Adipose tissue (tissue), 3 donors: ENCODE measurements around the gene ZNF580. TPM values are rescaled to one million over a fixed set of nuclear protein-coding genes. Genes with fewer than 3 reads are reported as not detected.
A peak's percentile ranks its signal among the peaks of the same experiment; 100 is the strongest.

ENCODE experiments used
- H3K27ac ChIP-seq: one replicate; pipeline ENCODE4 v1.5.1; 2013; ENCODE audit warnings: low read depth, low read length
- WGBS, 3 donors: extraction: QIAGEN DNeasy Blood & Tissue Kit; methylation state at CpG; one replicate each; pipeline ENCODE4 v1.1.7; 2013; 5-methylcytosine and 5-hydroxymethylcytosine counted together
- polyA plus RNA-seq, 3 donors: library from polyadenylated mRNA; stranded (reverse); fragments of 200-250 nt; gene quantifications; one replicate each; pipeline ENCODE4 v1.2.3, GENCODE V29; 2013
- donor health status: healthy with polysubstance abuse.
- donor health status: Bipolar disorder and iron deficiency.
- donor health status: healthy.

The ZNF580 gene
- polyA plus RNA-seq, 3 donors: 17.9 to 41.2 (median 26.1) TPM

DNA sequence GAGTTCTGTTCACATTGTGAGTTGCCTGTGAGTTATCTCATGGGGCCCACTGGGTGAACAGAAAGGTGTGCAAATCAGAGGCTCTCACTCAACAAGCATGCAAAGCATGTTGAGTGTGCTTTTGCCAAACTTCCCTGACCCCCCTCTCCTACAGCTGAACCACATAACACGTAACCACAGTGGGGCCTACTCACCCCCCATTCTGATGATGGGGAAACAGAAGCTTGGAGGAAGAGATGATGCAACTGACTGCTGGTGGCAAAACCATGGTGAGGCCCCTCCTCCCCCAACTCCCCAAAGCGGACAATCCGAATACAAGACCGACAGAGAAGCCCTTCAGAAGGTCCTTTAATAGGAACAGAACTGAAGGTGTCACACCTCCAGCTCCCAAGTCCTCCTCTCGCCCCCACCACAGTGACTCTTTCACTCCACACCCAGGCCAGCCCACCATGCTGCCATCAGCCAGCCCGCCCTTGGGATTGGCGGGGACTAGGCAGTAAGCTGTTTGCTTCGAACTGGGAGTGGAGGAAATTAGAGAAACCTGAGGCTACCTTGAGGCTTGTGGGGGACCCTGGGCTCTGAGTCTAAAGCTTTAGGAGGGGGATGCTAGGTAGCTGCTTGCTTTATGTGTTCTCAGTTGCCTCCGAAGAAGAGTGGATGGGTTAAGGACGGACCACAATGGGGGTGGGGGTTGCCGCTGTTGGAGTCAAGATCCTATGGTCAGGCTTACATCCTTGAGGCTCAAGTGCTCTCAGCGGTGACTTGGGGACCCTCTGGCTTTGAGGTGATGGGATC lies 20.2 kb upstream of the ZNF580 start:
- WGBS, 3 donors: 70 to 90% (median 76%) methylated on average over 12 of the region's 12 CpGs
- no peak overlapping the region for H3K27ac ChIP-seq

DNA sequence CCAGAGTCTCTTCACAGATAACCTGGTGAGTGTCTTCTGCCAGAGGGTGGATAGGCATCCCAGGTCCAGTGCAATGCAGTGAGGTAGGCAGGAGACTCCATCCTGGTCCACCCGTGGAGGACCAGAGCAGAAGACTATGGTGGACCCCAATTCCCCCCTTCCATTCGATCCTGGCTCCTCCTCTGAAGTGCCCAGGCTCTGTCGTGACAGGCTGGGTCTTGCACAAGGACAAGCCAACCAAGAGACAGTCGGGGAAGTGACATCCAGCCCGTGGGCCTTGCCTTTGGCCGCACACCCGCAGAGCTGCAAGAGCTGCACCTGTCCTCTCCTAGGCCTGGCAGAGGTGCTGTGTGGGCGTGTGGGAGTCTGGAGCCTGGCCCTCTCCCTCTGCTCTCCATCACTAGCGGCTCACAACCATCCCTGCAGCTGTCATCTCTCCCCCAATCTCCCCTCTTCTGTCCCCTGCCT lies 19.6 kb upstream of the ZNF580 start:
- H3K27ac ChIP-seq: no peak overlapping the region
- WGBS, 3 donors: 65 to 85% (median 70%) methylated on average over 9 of the region's 9 CpGs

DNA sequence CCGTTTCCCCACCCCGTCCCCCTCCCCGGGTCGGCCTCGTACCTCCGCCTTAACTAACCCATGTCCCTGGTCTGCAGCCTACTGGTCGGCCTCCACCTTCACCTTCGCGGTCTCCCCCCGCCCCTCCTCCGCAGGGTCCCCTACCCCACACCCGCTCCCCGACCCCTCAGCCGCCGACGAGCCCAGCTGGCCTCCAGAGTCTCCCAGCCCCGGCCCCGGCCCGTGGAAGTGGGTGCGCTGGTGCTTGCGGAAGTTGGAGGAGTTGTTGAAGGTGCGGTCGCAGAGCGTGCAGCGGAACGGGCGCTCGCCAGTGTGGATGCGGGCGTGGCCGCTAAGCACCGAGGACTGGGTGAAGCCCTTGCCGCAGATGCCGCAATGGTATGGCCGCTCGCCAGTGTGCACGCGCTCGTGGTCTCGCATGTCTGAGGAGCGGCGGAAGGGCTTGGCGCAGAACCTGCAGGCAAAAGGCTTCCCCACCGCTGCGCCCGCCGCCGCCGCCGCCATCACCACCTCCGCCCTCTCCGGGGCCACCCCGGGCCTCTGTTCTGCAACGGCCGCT lies 19.1 kb upstream of the ZNF580 start:
- WGBS, 3 donors: 95% methylated on average over 54 to 55 of the region's 55 CpGs

DNA sequence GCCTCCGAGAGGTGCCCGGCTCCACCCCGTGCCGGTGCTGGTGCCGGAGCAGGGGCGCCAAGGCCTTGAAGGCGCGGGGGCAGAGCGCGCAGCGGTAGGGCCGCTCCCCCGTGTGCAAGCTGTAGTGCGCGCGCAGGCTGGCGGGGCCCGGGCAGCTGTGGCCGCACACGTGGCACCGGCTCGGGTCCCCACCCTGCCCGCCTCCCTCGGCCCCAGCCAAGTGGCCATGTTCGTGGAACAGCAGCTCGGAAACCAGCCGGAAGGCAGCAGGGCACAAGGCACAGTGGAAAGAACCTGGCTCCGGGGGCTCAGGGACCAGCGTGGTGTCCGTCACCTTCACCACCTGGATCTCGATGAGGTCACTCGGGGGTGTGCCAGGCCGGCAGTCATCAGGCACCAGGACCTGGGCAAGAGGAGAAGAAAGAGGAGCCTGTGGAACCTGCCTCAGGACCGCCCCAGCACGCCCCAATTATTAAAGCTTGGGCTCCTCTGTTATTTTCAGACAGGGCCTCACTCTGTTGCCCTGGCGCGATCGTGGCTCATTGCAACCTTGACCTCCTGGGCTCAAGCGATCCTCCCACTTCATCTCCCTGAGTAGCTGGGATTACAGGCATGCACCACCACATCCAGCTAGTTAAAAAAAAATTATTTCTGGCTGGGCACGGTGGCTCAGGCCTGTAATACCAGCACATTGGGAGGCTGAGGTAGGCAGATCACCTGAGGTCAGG lies 18.4 kb upstream of the ZNF580 start:
- H3K27ac ChIP-seq: no peak overlapping the region
- WGBS, 3 donors: 92 to 96% (median 95%) methylated on average over 38 to 40 of the region's 40 CpGs

More for the DNA sequence above, 19.1 kb upstream of the ZNF580 start:
- H3K27ac ChIP-seq: no peak overlapping the region

DNA sequence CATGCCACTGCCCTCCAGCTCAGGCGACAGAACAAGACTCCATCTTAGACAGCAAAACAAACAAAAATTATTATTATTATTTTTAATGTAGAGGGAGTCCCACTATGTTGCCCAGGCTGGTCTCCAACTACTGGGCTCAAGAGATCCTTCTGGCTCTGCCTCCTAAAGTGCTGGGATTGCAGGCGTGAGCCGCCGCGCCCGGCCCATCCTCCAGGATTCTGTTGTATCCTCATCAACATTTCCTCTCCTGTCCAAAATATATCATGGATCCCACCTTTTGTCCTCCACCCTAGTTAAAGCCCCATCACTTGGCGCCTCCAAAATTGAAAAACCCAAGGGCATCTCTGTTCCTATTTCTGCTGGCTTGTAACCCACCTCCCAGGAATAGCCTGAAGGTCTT lies 17.7 kb upstream of the ZNF580 start:
- WGBS, 3 donors: 96 to 98% (median 96%) methylated on average over 7 of the region's 7 CpGs
- H3K27ac ChIP-seq: no peak overlapping the region

DNA sequence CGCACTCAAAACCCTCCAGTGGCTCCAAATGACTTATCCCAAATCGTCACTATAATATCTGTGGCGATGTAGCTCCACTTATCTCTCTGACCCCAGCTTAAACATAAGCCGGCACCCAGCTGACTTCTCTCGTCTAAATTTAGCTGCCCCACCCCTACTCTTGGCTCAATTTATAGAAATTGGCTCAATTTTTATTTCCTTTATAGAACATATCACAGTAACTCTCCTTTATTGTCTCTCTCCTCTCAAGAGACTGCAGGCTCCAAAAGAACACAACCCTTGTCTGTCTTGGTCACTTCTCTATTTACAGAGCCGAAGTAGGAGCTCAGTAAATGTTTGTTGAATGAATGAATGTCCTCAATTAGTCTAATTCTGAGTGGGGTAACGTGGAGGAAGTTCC lies 17.2 kb upstream of the ZNF580 start:
- 48 to 68% (median 59%) methylated on average over 7 of the region's 7 CpGs for WGBS, 3 donors
- H3K27ac ChIP-seq: no peak overlapping the region

DNA sequence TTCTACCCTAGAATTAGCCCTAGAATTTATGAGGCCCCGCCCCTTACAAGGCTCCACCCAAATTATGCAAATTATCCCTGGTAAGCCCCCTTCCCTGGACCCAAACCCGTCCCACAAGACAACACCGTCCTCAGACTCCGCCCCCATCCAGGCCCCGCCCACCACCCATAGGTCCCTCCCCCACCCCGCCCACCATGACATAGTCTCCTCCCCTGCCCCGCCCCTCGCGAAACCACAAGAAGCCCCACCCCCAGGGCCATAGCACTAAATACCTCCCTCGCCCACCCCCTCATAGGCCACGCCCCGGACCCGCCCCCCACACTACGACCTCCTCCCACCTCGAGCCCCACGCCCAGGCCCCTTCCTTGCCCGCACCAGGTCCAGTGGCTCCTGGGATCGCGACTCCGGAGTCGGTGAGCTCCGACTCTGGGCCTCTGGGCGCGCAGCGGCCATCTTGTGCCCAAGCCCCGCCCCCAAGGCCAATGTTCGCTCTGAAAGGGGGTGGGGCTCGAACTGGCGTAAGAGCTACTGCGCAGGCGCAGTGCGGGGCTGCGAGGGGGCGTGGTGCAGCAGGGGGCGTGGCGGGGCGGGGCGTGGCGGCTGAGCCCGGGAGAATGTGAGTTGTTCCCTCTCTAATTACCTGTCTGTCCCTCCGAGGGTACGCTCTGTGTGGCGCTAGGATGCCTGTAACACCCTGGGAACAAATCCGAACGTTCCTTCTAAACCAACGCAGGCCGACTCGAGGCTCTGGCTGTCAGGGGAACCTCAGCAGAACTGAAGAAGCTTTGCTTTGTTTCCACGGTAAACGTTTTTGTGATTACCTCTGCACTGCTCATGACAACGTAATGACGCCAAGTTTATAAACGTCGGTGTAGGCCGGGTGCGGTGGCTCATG lies 16.4 kb upstream of the ZNF580 start, which contains the start of gene ZNF784:
ZNF784 (minus strand) TSS at position 458 of the 895 bp plus-strand sequence; CDS start at position 453, 5 bp downstream.
- peak within 1 kb of the TSS; percentile 83 for H3K27ac ChIP-seq
- 1% methylated on average over 52 to 56 of the region's 56 CpGs for WGBS, 3 donors

DNA sequence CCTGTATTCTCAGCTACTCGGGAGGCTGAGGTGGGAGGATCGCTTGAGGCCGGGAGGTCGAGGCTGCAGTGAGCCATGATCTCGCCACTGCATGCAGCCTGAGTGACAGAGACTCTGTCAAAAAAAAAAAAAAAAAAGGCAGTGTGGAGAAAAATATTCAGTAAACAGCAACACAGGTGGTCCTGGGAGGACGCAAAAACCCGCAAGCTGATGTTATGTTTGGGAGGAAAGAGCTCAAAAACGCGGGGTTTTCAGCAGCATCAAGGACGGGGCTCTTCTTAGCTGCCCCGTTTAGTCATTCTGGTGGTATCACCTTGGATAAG lies 15.8 kb upstream of the ZNF580 start:
- no peak overlapping the region for H3K27ac ChIP-seq
- WGBS, 3 donors: 34 to 51% (median 44%) methylated on average over 11 of the region's 11 CpGs

DNA sequence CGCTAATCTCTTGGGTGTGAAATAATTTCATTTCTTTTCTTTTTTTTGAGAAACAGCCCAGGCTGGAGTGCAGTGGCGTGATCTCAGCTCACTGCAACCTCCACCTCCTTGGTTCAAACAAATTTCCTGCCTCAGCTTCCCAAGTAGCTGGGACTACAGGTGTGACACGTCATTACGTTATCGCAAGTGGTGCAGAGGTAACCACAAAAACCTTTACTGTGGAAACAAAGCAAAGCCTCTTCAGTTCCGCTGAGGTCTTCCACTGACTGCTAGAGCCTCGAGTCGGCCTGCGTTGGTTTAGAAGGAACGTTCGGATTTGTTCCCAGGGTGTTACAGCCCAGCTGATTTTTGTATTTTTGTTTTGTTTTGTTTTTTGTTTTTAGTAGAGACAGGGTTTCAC lies 14.5 kb upstream of the ZNF580 start:
- WGBS, 3 donors: 86 to 89% (median 88%) methylated on average over 11 of the region's 11 CpGs
- no peak overlapping the region for H3K27ac ChIP-seq

DNA sequence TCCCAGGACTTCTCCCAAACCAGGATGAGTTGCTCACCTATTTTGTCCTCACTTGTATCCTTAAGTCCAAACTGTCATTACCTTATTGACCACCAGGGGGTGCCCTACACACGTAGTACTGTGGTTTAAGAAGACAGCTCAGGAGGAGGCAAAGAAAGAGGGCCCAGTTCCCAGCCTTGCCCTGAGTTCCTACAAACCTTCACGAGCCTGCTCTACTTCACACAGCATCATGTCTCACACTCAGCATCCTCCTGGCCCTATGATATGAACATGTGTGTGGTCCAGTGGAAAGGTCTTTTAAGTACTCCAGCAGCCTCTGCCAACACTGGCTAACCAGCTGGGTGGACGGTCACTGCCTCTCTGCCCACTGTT lies 8.4 kb upstream of the ZNF580 start:
- WGBS, 3 donors: 22 to 30% (median 27%) methylated on average over 3 of the region's 3 CpGs
- no peak overlapping the region for H3K27ac ChIP-seq

DNA sequence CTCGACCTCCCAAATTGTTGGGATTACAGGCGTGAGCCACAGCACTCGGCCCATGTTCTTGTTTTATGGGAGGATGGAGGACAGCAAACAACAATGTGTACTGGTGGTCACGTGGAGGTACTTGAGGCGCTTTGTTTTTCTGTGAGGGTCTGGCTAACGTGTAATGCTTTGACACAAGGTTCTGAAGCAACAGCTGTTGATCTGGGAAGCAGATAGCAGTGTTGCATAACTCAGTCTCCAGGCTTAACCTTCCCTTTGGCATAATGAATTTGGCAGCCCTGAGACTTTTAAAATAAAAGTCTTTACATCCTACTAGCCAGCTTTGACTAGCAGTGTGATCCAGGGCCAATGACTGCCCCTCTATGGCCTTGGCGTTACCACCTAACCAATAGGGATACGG lies 6.9 kb upstream of the ZNF580 start:
- WGBS, 3 donors: 59 to 79% (median 67%) methylated on average over 8 of the region's 8 CpGs
- no peak overlapping the region for H3K27ac ChIP-seq

DNA sequence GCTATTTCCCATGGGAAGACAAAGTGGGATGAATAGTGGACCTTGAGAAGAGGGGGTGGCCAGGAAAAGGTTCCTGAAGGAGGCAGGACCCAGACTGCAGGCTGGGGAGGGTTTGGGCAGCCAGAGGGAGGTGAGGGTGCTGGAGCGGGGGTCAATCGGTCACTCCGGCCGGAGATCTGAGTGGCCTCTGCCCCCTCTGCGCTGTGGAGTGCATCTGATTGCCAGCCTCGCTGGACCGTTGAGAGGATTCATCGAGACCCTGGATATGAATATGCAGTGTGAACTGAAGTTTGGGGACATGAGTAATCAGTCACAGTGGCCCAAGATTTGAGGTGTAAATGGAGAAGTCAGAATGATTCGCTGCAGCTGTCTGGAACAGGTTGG lies 5.5 kb upstream of the ZNF580 start:
- 6 to 13% (median 7%) methylated on average over 9 of the region's 9 CpGs for WGBS, 3 donors
- H3K27ac ChIP-seq: peak overlapping the region; percentile 95

DNA sequence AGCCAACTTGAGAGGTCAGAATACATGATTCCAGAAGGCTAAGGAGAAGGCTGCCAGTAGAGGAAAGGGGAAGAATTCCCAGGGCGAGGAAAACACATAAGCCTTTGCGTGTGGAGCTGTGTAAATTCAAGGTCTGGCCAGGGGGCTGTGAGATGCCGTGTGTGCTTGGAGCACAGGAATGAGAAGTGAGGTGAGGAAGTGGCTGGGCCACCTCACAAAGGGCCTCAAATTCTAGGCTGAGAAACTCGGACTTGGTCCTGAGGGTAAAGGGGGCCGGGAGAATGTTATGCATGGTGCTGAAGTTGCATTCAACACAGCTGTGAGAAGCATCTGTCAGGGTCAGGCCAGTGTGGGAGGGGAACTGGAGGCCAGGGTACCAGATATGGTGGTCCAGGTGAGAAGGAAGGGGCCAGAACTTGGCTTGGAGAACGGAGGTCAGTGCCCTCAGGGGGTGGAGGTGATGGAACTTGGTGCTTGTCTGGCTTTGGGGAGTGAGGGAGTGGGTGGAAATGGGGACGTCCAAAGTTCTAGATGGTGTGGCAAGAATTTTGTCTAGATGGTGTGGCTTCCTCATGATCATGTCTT lies 4.9 kb upstream of the ZNF580 start:
- 46 to 57% (median 57%) methylated on average over 7 of the region's 7 CpGs for WGBS, 3 donors
- no peak overlapping the region for H3K27ac ChIP-seq

DNA sequence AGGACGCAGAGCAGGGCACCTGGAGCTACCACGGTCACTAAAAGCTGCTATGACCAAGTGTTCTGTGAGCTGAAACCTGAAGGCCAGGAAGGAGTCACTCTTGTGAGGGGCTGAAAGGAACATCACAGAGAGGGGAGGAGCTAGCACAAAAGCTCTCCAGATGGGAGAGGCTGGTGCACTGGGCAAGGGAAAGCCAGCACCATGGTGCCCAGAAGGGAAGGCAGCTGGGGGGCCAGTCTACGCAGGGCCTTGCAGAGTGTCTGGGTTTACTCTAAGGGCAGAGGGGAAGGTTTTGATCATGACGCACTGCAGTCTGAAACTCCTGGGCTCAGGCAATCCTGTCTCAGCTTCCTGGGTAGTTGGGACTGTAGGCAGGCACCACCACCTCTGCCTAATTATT lies 4.1 kb upstream of the ZNF580 start:
- WGBS, 3 donors: 83 to 88% (median 84%) methylated on average over 4 of the region's 4 CpGs
- H3K27ac ChIP-seq: no peak overlapping the region

DNA sequence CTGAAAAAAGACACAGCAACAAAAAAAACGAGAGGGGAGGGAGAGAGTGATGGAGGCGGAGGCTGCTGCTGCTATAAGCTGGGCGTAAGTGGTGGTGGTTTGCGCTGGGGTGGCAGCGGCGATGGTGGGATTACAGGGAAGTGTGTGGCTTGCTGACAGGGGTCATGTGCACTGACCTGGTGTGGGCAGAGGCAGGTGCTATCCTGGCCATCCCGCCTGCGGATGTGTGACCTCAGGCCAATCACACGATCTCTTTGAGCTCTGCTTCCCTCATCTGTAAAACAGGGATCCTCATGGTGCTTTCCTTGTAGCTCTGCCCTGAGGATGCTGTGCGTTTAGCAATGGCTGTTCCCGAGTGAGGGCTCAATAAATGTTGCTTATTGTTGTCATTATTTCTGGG lies 3.3 kb upstream of the ZNF580 start:
- WGBS, 3 donors: 76 to 83% (median 78%) methylated on average over 11 of the region's 11 CpGs

DNA sequence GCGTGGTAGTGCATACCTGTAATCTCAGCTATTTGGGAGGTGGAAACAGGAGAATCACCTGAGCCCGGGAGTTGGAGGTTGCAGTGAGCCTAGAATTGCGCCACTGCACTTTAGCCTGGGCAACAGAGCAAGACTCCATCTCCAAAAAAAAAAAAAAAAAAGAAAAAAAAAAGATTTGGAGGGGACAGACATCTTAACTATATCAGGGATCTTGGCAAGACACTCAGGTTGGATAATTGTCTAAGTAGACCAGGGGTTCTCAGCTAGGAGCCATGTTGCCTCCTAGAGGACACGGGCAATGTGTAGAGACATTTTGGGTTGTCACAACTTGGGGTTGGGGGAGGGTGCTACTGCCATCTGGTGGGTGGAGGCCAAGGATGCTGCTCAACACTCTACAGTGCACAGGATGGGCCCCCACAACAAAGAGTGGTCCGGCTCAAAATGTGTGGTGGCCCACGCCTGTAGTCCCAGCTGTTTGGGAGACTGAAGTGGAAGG lies 1.9 kb upstream of the ZNF580 start:
- H3K27ac ChIP-seq: no peak overlapping the region

More for the DNA sequence above, 3.3 kb upstream of the ZNF580 start:
- H3K27ac ChIP-seq: no peak overlapping the region

DNA sequence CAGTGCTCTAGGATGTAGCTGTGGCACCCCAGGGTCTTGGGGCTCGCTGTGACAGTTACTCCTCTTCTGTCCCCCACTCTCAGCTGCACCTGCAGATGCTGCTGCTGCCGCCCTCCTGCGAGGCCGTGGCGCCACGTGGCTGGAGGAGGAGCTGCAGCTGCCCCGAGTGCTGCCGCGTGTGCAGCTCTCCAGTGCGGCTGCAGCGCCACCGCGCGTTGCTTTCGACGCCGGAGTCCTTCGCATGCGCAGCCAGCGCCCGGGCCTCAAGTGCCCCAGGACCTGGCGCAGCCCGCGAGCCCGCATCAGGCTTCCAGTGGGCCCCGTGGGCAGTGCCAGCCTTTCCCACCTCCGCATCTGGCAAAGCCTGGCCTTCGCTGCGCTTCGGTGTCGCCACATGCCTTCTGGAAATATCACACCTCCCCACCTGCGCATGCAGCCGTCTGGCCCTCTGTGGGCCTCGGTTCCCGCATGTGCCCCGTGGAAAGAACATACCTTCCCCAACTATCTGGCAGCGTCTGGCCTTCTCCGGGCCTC lies 692 bp upstream of the ZNF580 start:
- 17 to 22% (median 19%) methylated on average over 38 of the region's 38 CpGs for WGBS, 3 donors
- peak overlapping the region; percentile 81 for H3K27ac ChIP-seq

More for the DNA sequence above, 1.9 kb upstream of the ZNF580 start:
- WGBS, 3 donors: 82 to 87% (median 83%) methylated on average over 6 of the region's 6 CpGs
